T-helper 22 cell (primary cell): ENCODE measurements around the gene AMOTL2.

Experiments
- DNase-seq: peaks from one replicate; pipeline ENCODE4 v3.0.0-alpha.2; 2020; ENCODE audit warnings: low read depth

Gene AMOTL2

DNA sequence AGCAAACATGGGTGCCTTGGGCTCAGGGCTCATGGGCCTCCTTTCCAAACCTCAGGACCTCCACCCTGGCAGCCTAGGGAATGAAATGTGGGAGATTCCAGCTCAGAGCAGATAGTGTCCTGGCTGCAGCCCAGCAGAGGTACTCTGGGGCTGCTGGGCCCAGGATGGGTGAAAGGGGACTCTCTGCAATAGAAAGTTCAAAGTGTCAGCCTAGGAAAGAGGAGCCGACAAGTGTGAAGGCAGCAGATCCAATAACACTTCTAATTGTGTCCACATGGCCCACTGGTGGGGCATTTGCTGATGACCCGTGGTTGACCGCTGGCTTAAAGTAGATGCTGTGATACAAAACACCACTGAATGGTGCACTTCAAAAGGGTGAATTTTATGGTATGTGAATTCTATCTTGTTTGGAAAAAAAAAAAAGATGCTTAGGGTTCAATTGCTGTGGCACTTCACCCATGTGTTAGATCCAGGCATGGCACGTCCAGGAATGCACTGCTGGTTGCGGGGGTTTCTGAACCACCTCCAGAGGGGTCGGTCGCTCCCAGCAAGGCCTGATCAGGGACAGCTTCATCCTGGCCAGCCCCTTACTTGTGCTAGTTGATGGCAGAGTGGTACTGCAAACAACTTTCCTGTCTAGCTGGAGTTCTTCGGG, 20.9 kb downstream of the AMOTL2 start:
- DNase-seq, result no peak

DNA sequence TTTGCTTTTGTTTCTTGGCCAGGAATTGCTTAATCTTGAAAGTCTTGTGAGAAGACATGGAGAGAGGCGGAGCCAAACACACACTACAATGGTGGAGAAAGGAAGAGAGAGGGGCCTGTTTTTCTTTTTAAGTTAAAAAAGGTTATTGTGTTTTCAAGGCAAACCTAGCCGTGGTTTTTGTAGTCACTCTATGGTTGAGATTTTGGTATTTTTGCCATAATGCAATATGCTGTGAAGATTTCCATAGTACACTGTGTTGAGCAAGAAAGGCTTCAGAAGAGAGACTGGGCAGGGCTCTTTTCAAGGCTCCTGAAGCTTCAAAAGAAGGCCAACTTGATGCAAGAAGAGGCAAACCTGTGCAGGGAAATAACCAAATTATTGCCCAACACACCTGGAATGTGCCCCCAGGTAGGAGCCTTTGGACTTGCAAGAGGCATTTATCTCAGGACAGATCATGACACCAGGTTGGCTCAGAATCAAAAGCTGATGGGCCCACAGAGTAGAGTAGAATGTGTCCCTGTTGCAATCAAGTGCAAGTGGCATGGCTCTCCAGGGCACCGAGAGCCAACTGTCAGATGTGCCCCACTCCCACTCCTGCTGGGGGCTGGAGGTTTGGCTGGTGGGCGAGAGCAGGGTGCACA, 22.1 kb downstream of the AMOTL2 start:
- no peak for DNase-seq

DNA sequence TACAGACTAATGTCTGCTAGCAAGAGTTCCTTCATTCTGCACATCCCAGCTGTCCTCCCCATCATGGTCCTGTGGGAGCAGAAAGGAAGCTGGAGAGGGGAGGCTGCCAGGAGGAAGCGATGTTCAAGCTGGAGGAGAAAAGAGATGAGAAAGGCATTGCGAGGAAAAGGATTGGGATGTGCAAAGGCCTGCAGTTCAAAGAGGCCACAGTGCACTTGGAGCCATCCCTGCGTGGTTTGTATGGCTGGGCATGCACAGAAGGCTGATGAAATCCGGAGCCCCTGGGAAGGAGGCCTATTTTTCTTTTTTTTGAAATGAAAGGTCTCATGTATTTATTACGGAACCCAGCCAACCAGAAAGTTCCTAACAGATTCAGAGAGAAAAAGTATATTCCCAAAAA, 22.8 kb downstream of the AMOTL2 start:
- DNase-seq, result no peak

DNA sequence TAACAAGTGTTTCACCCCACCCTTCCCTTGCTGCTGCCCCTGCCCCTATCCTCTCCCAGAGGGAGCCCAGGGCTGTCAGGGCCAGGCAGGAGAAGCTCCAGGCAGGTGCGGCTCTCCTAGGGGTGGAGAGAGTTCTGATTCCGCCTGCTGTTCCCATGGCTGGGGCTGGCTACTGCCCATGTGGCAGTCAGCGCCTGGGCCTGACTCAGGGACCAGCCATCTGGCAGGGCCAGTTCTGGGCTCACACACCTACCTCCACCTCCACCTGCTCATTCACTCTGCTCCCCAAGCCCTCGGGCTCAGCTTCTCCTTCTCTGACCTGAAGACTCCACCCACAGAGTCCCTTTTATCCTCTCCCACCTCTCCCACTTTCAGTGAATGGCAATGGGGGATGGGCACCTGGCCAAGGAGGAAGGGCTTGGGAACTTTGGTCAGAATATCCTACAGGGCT, 23.4 kb downstream of the AMOTL2 start:
- no peak for DNase-seq

DNA sequence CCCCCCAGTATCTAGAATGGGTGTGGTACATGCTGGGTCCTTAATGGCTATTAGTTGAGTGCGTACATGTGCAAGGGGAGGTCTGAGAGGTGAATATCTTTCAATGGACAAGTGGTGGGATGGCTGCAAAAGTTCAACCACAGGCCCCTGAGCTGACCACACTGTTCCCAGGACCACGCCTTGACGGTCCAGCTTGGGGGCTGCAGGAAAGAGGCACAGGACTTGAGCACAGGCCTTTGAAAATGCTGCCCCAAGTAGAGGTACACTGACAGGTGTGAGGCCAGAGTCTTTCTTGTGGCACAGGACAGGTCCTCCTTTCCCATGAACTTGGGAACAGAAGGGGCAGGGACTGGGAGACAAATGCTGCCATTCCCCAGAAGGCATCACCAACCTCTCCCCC, 24.0 kb downstream of the AMOTL2 start:
- no peak for DNase-seq

DNA sequence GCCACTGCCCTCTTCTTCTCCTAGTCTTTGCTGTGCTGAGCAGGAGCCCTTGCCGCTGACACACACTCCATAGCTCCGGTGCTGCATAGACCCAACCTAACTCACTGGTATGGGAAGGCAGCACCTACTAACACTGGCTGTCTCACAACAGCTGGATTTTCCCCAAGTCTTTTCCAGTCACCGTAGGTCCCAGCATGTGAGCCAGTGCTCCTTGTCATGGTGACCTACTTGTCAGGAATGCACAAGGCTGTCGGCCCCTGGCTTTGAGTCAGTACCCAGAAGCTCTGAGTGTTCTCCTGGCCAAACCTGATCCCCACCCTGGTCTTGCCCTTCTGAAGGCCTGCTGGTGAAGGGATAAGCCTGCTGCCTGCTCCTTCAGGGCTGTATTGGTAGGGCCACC, 25.7 kb downstream of the AMOTL2 start:
- DNase-seq, result no peak

DNA sequence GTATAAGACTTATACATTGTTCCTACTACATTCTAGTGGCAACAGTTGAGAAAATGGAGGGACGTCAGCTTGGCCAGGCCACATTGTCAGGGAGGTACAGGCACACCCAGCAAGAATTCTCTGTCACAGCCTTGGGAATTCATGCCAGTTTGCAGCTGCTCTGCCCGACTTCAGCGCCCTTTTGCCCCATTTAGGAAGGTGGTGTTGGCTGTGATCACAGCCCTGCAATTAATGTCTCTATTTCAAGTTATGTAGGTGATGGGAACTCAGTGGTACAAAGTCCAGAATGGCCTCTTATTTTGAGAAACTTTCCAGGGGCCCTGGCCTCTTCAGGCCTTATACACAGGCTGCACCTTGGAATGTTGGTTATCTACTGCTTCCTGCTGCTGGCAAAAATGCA, 26.7 kb downstream of the AMOTL2 start:
- no peak for DNase-seq

DNA sequence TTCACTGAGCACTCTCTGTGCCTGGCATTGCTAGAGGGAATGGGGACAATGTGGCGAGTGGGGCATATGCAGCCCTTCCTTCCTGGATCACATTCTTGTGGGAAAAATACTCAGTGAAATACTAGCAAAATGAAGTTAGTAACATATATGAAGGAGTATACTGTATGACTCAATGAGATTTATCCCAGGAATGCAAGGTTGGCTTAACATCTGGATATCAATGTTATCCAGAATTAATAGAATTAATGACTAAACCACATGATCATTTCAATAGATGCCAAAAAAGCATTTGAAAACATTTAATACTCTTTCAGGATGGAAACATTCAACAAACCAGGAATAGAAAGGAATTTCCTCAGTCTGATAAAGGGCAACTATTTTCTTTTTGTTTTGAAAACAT, 27.5 kb downstream of the AMOTL2 start:
- DNase-seq, result no peak

DNA sequence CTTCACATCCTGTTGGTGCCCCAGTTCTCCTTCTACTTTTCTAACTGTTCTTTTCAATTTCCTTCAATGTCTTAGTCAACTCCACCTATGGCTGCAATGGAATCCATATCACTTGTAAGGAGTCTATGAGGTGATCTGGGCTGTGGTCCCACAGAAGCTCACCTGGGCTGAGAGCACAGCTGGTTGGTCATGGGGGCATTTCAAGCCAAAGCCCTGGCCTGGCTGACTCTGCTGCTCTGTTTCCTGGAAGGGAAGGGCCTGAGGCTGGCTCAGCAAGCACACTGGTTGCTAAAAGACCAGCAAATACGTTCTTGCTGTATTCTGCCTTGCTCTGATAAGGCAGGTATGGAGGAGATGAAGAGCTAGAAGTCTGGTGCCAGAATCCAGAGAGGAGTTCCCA, 29.0 kb downstream of the AMOTL2 start:
- DNase-seq, result no peak

DNA sequence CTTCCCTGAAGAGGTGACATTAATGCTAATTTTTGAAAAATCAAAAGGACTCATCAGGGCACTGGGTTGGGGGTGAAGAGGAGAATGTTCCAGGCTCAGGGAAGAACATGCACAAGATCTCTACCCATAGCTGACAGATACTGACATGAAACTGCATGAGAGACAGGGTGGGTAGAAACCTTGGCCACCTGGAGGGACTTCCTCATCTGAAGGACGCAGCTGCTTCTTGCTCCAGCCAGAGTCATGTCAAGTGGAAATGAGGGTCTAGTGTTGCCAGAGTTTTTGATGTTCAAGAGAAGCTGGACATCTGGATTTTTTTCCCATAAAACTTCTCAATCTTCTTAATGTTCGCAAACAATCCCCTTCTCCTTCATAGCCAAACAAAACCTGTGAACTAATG, 29.7 kb downstream of the AMOTL2 start:
- no peak for DNase-seq

DNA sequence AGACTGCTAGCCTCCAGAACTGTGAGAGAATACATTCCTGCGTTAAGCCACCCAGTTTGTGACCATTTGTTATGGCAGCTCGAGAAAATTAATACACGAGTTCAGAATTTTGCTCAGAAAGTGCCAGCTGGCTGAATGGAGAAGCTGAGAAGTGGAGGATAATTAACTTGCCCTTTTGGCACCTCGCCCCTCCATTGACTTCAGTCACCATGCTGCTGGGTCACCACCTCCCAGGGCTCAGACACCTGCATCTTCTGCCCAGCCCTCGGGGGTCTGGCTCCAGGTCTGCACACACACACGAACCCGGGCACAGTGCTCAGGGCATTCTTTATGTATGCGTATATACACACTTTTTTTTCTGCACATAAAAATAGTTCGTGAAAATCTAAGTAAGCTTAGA, 32.0 kb downstream of the AMOTL2 start:
- no peak for DNase-seq

DNA sequence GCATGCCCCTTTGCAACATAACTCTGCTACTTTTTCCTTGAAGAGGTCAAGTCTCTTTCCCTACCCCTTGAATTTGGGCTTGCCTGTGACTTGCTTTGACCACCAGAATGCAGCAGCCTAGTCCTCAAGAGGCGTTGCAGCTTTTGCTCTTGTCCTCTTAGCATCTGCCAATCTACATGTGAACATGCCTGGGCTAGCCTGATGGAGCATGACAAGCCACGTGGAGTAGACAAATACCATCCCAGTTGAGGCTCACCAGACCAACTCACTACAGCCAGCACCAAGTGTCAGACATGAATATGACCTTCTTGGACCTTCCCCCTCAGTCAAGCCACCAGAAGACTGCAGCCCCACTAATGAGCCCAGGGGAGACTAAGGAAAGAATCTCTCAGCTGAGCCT, 32.9 kb downstream of the AMOTL2 start:
- no peak for DNase-seq

DNA sequence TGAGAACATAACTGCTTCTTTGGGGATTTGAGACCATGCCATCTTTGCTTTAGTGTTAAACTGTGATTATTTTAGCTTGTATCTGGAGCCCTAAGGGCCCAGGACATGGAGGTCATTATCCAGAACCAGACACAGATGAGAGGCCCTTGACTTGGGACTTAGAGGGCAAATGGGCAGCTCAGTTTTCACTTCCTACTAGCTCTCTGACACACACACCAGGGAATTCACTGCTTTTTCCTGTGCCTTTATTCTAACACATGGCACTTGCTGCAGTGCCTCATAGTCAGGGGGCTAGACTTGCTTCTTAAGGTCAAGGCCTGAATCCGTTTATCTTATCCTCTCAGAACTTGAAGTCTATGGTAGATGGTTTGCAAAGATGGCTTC, 33.3 kb downstream of the AMOTL2 start:
- DNase-seq, result no peak

DNA sequence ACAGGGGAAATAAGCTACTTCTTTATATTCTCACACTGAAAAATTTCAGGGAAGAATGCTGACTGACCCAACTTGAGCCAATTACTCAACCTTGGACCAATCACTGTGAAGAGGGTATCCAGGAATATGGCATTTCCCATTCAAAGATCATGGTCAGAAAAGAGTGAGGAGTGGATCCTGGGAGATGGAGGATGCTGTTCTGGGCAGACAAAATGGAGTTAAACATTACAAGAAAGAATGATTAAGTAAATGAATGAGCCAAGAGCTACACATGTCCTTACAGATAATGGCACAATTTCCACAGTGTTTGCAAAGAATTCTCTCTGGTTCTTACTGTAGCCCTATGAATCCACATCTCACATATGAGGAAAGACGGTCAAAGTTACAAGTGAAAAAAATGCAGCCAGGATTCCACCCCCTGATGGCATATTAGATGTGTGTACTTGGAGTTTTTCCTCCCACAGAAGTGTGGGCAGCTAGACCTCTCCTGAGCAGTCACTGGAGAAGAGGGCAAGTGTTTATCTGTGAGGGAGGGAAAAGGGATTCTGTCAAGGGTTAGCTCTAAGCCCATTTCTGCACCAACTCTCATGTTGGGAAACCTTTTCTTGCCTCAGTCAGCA, 33.8 kb downstream of the AMOTL2 start:
- DNase-seq, result no peak

DNA sequence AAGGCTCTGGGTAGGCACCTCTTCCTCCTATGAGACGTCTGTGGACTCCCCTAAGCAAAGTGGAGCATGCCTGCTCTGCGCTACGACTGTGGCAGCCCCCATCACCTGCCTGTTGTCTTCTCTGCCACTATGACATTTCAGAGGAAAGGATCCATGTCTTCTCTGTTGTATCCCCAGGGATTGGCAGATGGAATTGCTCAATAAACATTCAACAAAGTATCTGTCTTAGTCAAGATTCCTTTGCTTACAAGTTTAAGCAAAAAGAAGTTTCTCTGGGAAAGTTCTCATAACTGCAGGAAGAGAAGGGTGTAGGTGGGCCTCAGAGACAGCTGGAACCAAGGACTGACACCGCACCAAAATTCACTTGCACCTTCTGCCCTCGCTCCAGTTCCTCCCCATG, 34.3 kb downstream of the AMOTL2 start:
- DNase-seq, result no peak

DNA sequence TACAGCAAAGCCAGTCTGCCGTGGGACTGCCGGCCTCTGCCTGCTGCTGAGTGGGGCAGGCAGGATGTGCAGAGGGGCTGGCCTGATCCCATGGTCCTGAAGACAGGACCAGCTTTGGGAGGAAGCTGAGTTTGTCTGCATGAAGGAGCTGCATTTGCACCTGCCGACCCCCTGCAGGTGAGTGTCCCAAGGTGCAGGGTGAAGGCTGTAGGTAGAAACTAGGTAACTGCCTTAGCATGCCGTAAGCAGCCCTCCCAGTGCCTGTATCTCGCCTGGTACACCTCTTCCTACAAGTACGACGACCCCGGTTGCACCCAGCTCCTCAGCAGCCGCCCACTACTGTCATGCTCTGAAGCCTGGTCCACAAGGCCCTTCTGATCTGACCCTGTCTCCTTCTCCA, 34.9 kb downstream of the AMOTL2 start:
- no peak for DNase-seq

DNA sequence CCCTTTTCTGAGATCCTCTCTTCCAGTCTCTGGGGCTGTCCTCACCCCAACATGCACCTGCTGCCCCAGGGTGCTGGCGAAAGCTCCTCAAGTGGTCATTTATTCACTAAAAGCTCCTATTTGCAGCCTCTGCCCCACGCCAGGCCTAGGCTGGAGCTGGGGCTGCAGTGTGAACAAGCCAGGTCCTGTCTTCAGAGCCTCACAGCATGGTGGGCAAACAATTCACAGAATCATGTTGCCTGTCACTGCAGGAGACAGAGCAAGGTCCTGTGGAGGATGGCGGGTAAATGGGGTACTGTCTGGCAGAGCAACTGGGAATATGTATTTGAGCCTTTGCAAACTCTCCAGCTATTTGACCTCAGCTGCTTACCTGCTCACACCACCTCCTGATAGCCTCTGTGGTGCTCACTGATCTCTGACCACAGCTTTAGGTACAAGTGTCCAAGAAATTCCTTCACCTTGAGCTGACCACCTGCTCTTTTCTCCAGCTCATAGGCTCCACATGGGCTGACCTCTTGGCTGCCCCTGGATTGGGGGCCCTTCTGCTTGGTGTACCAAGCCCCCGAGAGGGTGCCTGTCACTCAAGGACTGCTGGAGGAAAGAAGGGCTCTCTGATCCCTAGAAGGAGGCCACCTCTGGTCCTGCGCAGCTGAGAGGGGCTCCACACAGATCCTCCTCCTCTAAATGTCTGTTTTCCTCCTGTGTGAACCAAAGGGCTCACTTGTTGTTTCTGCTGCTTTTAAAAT, 35.6 kb downstream of the AMOTL2 start:
- DNase-seq, result no peak

DNA sequence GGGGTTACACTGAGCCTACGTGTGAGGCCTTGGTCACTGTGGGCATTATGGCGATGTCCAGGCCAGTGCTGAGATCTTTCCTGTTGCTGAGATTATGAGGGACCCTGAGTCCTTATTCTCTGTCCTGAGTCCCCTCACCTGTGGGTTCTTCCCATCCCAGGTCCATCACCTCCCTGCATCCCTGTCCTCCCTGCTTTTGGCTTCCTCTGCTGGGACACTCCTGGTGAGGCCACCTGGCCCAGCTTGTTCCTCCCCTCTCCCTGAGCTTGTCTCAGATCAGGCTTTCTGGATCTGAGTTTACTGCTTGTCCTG, 36.1 kb downstream of the AMOTL2 start:
- no peak for DNase-seq

DNA sequence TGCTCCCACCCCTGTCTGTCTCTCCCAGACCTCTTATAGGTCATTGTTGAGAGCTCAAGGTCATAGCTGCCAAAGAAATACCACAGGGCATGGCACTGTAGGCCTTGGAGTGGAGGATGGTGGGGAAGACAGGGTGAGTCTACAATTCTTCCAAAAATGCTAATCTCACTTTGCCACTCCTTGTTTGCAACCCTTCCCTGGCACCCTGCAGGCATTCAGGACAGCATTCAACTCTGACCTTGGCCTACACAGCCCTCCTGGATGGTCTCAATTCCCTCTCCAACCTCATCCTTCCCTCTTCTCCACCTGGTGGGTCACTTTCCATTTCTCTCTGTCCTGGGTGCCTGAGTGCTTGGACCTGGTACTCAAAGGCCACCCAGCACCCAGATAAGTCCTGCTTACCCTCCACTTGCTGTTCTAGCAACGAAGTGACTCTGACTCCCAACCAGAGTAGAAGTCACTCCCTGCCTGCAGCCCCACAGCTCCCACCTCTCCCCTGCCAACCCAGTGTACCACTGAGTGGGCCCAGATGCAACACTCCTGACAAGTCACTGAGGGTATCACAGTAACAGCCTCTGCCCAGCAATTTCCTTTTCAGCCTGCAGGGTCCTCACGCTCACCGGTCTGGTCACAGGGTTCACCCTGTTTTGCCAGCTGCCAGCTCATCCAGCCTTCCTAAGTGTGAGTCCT, 36.6 kb downstream of the AMOTL2 start:
- no peak for DNase-seq

DNA sequence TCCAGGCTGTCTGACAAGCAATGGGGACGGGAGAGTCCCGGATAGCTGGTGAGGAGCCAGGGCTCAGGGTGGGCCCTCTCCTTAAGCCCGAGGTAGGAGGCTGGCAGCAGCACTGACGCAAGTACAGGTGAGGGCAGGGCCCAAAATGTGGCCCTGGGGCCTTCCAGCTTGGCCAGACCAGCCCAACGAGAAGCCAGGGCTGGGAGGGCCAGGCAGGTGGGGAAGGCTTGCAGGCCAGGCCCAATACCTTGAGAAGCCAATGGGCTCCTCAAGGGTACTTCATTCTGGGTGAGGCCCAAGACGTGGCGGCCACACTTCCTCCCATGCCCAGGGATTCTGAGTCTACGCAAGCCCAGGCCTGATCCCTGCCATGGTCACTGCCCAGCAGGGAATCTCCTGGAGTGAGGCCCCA, 37.2 kb downstream of the AMOTL2 start:
- no peak for DNase-seq

DNA sequence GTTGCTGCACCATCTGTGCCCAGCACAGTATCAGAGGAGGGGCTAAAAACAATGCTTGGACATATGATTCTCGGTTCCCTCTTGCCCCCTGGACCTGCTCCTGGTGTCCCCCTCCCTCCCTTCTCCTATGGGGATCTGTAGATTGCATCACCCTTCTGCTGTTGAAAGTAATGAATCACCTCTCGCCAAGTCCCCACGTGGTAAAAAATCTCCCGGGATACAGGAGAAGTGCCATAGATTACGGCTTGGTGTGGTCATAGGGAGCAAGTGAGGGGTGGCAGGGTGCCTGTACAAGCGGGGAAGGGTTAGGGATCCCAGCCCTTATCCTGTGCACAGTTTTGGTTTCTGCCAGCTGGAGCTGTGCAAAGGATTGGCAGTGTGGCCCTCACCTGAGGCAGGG, 37.7 kb downstream of the AMOTL2 start:
- DNase-seq, result no peak

DNA sequence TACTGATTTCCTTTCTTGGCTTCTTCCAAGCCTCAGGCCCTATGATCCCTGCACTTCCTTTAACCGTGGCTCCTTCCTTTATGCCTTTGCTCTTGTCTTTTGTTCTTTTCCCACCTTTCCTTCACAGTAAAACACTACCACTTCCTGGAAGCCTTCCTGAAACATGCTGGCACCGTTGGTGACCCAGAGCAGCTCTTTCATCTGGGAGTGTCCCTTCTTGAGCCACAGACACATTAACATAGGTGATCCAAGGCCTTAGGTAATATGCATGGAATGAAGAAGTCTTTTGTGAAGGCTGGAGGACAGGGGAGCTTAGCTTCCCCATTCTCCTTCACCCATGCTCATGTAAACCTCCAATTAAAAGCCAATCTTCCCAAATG, 39.4 kb downstream of the AMOTL2 start:
- no peak for DNase-seq
